Measurements from ENCODE around the gene SBNO2. TPM values are rescaled to one million over a fixed set of nuclear protein-coding genes. Genes with fewer than 3 reads are reported as not detected.

The SBNO2 gene
- total and polyA plus RNA-seq, 9 of the 15 experiments (the other 6 are each of a cell fraction or from before 2014, with no cell fraction given): 0.01 to 46.2 (median 6.7) TPM

DNA sequence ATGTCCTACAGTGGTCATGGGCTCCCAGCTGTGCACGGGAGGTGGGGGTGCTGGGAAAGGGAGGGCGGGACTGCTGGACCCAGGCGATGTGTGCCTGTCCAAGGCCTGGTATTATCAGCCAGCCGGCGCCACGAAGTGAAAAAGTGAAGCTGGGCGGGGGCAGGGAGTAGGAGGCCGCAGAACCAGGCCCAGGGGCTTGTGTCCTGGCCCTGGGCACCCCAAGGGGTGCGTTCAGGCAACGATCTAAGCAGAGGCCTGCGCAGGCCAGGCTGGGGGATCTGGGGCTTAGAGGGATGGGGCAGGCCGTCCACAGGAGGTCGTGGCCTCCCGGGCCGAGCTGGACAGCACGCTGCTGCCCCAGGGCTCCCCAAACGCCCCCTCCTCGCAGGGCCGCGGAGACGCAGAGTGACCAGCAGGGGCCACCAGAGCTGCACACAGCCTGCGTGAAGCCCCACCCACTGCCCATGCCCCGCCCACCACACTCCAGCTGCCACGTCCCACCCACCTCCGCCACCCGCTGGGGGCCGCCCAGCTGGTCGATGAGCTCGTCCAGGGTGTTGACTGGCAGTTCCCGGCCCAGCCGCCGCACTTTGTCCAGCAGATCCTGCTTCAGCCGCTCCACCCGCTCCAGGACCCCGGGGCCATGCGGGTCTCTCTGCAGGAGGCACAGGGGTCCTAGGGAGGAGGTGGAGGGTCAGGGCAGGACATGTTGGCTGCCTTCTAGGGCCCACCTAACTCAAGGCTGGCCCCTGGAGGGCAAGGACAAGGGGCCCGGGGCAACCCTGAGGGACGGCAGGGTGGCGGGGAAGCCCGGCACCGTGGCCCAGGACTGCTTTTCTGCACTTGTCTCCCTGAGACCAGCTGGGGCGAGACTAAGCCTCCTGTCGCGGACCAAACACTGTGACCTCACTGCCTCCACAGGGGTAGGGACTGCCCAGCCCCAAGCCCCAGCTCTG lies 60.8 kb downstream of the SBNO2 start (continued):
- no peak for TF ChIP-seq ZEB2 (IDR thresholded peaks at IDR 0.05)
- TF ChIP-seq MCM3 (IDR thresholded peaks at IDR 0.05): no peak
- TF ChIP-seq STAT5A (IDR thresholded peaks at IDR 0.05; ENCODE audit: borderline replicate concordance, low read length): no peak
- TF ChIP-seq, protein P1, sequence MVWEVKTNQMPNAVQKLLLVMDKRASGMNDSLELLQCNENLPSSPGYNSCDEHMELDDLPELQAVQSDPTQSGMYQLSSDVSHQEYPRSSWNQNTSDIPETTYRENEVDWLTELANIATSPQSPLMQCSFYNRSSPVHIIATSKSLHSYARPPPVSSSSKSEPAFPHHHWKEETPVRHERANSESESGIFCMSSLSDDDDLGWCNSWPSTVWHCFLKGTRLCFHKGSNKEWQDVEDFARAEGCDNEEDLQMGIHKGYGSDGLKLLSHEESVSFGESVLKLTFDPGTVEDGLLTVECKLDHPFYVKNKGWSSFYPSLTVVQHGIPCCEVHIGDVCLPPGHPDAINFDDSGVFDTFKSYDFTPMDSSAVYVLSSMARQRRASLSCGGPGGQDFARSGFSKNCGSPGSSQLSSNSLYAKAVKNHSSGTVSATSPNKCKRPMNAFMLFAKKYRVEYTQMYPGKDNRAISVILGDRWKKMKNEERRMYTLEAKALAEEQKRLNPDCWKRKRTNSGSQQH (CRISPR knock-in tag; IDR thresholded peaks at IDR 0.05): no peak
- peak; percentile 75 for TF ChIP-seq CTCFL (IDR thresholded peaks at IDR 0.05; ENCODE audit: borderline replicate concordance, insufficient read depth, low read depth, low read length, poor library complexity, severe bottlenecking)
- TF ChIP-seq ZNF696 (CRISPR knock-in tag; conservative IDR thresholded peaks at IDR 0.05): no peak
- TF ChIP-seq NFRKB (IDR thresholded peaks at IDR 0.05; ENCODE audit: low read depth): no peak
- no peak for TF ChIP-seq GATA2 (CRISPR knock-in tag; IDR thresholded peaks at IDR 0.05)
- TF ChIP-seq, protein P2, sequence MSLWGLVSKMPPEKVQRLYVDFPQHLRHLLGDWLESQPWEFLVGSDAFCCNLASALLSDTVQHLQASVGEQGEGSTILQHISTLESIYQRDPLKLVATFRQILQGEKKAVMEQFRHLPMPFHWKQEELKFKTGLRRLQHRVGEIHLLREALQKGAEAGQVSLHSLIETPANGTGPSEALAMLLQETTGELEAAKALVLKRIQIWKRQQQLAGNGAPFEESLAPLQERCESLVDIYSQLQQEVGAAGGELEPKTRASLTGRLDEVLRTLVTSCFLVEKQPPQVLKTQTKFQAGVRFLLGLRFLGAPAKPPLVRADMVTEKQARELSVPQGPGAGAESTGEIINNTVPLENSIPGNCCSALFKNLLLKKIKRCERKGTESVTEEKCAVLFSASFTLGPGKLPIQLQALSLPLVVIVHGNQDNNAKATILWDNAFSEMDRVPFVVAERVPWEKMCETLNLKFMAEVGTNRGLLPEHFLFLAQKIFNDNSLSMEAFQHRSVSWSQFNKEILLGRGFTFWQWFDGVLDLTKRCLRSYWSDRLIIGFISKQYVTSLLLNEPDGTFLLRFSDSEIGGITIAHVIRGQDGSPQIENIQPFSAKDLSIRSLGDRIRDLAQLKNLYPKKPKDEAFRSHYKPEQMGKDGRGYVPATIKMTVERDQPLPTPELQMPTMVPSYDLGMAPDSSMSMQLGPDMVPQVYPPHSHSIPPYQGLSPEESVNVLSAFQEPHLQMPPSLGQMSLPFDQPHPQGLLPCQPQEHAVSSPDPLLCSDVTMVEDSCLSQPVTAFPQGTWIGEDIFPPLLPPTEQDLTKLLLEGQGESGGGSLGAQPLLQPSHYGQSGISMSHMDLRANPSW (CRISPR knock-in tag; IDR thresholded peaks at IDR 0.05): no peak
- peak; percentile 79; the same call in 1 of the 2 replicates for TF ChIP-seq KLF13 (tag; IDR thresholded peaks at IDR 0.05; ENCODE audit: borderline replicate concordance, low read depth)
- no peak for TF ChIP-seq ZBTB26 (CRISPR knock-in tag; IDR thresholded peaks at IDR 0.05)
- TF ChIP-seq ZNF644 (tag; IDR thresholded peaks at IDR 0.05; ENCODE audit: low read depth): no peak
- no peak for TF ChIP-seq EWSR1 (IDR thresholded peaks at IDR 0.05; ENCODE audit: borderline replicate concordance, low read depth, partially characterized antibody)
- TF ChIP-seq E2F1 (CRISPR knock-in tag; IDR thresholded peaks at IDR 0.05): no peak
- TF ChIP-seq ZNF785 (CRISPR knock-in tag; IDR thresholded peaks at IDR 0.05): no peak
- peak; percentile 24; the same call in 1 of the 2 replicates for TF ChIP-seq JUND (IDR thresholded peaks at IDR 0.05; ENCODE audit: borderline replicate concordance, low read depth, low read length)
- peak; percentile 41; the same call in 1 of the 3 replicates for TF ChIP-seq JUND (tag; IDR thresholded peaks at IDR 0.05; ENCODE audit: borderline replicate concordance, low read depth, low read length)
- no peak for TF ChIP-seq ZNF551 (CRISPR knock-in tag; IDR thresholded peaks at IDR 0.05)
- TF ChIP-seq SMAD3 (CRISPR knock-in tag; conservative IDR thresholded peaks at IDR 0.05): no peak
